Bronchial epithelial cell (primary cell): ENCODE measurements around the gene MSS51. TPM values are rescaled to one million over a fixed set of nuclear protein-coding genes. Genes with fewer than 3 reads are reported as not detected.
A peak's percentile ranks its signal among the peaks of the same experiment; 100 is the strongest.

Source experiments
- DNase-seq: peaks from one replicate; pipeline ENCODE4 v3.0.0-alpha.2; 2010; ENCODE audit warnings: low read depth
- FAIRE-seq: peaks from 2 replicates; lab custom pipeline; 2011; peaks lifted over from hg19 to GRCh38; lab: Jason Lieb, UNC
- H3K27me3 ChIP-seq: 2 replicates; pipeline ENCODE4 v1.5.1; 2011; ENCODE audit warnings: low read length; ENCODE audit not compliant: control insufficient read depth, insufficient read depth
- H3K36me3 ChIP-seq: 2 replicates; pipeline ENCODE4 v1.5.1; 2011; ENCODE audit warnings: low read length; ENCODE audit not compliant: control insufficient read depth, insufficient read depth
- H3K4me3 ChIP-seq: 2 replicates; pipeline ENCODE4 v1.5.1; 2011; ENCODE audit warnings: mild to moderate bottlenecking, low read depth, low read length, control low read depth
- total RNA-seq: library from RNA; depleted of rRNA; stranded (reverse); fragments of >200 nt; gene quantifications from 2 replicates; pipeline ENCODE4 v1.2.1, GENCODE V29; 2014
- TF ChIP-seq, protein P1 (sequence below): IDR thresholded peaks from 2 replicates; pipeline ENCODE4 v1.5.1; 2011; ENCODE audit warnings: mild to moderate bottlenecking, moderate library complexity, low read length, control low read depth, inconsistent platforms; ENCODE audit not compliant: insufficient read depth, severe bottlenecking

MSS51 gene
- total RNA-seq, 1 donor from 2014 or later: 1.1 TPM

DNA sequence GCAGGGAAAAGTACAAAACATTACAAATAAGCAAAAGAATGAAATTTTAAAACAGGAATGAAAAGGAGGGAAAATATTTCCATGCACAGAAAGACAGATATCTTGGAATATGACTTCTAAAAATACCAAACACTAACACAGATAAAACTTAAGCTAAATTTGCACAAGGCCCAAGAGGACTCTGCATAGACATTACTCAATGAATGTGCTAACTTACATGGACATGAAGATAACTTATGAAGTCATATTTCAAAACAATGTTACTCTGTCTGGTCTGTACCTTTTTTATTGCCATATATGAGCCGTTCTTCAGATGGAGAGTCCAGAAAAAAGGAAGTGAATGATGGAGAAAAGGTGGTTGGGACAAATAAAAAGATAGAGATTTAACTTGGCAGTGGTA lies 15.0 kb upstream of the MSS51 start:
- H3K4me3 ChIP-seq: no peak overlapping the region
- no peaks in the 10 kb centered on the region for H3K27me3 ChIP-seq
- FAIRE-seq: no peak
- TF ChIP-seq, protein P1, sequence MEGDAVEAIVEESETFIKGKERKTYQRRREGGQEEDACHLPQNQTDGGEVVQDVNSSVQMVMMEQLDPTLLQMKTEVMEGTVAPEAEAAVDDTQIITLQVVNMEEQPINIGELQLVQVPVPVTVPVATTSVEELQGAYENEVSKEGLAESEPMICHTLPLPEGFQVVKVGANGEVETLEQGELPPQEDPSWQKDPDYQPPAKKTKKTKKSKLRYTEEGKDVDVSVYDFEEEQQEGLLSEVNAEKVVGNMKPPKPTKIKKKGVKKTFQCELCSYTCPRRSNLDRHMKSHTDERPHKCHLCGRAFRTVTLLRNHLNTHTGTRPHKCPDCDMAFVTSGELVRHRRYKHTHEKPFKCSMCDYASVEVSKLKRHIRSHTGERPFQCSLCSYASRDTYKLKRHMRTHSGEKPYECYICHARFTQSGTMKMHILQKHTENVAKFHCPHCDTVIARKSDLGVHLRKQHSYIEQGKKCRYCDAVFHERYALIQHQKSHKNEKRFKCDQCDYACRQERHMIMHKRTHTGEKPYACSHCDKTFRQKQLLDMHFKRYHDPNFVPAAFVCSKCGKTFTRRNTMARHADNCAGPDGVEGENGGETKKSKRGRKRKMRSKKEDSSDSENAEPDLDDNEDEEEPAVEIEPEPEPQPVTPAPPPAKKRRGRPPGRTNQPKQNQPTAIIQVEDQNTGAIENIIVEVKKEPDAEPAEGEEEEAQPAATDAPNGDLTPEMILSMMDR: no peak
- H3K36me3 ChIP-seq: peaks cover 3% of the 10 kb centered on the region
- DNase-seq: no peak

DNA sequence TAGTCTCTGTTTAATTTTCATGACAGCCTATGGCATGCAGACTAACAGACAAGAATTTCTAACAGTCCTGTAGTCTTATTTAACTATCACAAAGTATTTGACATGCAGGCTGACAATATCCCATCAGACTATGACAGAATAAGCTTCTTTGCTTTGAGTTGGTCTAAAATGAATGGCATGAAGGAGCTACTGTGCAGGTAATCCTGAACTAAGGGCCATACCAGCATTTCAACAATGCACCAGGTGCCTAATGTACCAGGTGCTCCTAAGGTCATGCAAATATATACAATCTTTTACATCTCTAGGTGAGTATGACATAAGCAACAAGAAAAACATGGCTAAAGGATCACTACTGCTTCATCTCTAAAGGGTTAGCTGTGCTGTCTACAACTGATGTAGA lies 13.6 kb upstream of the MSS51 start:
- Histone ChIP-seq H3K4me3 (no peak overlapping the region), H3K36me3 (peaks cover 3% of the 10 kb centered on the region), H3K27me3 (no peaks in the 10 kb centered on the region)
- DNase-seq: no peak
- no peak for FAIRE-seq
- TF ChIP-seq, protein P1: no peak

DNA sequence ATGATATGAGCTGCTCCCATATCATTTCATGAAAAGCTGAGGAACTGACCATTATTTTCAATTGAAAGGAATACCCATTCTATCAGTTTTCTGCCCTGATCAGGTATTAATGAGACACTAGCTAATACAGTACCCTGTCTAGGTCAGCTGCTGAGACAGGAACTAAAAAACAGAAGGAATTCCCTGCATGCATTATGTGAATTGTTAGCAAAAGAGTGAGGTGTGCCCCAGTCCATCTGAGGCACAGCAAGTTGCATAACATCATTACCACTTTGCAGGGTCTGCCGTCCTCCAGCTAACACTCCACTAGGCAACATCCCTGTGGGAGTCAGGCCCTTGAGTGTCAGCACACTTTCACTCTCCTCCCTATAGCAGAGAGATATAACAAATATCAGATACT lies 11.1 kb upstream of the MSS51 start:
- H3K27me3 ChIP-seq: no peaks in the 10 kb centered on the region
- no peak overlapping the region for H3K4me3 ChIP-seq
- TF ChIP-seq, protein P1: no peak
- H3K36me3 ChIP-seq: peaks cover 3% of the 10 kb centered on the region
- FAIRE-seq (no peak), DNase-seq (no peak)

DNA sequence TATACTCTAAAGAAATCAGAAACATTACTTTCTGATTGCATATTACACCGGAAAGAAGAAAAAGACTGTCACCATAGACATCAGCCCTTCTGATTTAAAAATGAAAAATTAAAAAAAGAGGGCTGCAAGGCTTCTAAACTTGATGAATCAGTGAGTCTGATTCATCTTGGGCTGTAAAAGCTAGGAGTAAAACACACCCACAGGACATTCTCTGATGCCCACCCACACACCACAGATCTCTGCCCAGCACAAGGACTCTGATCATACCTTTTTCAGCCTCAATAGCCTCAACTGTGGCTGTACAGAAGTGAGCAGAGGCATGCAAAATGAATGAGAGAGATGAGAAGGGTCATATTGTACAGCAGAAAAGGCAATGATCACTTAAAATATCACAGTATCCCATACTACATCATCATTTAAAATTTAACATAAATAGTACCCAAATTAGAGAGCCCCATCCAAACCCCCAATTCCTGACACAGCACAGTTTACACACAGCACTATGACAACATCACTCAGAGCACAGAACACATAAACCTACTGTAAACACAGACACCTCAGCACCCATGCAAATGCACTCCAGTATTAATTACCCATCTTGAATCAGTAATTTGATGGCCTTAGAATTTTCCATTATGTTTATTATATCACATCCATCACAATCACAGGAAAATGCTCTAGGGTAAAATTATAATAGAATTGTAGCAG lies 6.4 kb upstream of the MSS51 start:
- TF ChIP-seq, protein P1: no peak
- FAIRE-seq (no peak), DNase-seq (peak; percentile 86)
- H3K27me3 ChIP-seq: no peaks in the 10 kb centered on the region
- H3K4me3 ChIP-seq: no peak overlapping the region
- peaks cover 3% of the 10 kb centered on the region for H3K36me3 ChIP-seq

DNA sequence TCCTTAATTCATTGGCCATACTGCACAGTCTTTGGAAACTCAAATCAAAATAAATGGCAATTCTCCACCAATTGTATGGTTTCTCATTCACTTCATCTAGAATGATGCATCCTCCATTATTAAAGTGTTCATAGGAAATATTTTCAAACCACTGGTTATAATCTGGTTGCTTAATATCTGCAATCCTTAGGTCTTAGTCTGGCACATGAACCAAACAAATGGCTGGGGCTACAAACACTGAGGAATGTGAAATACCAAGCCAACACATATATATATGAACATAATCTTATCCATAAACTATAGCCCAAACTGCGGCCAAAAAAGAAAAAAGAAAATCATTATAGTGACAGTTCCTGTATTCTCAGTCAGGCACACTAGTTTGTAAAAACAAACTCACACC lies 5.7 kb upstream of the MSS51 start:
- DNase-seq (no peak), FAIRE-seq (no peak)
- H3K4me3 ChIP-seq: no peak overlapping the region
- H3K27me3 ChIP-seq: no peaks in the 10 kb centered on the region
- TF ChIP-seq, protein P1: no peak
- H3K36me3 ChIP-seq: peaks cover 2% of the 10 kb centered on the region
